Lower leg skin (tissue), 3 donors: ENCODE measurements around the gene MICALL2.

Experiments used
- CTCF ChIP-seq, 3 donors: fragments of 450-650 bp; IDR thresholded peaks; one replicate each; pipeline ENCODE4 v1.5.1; 2016; ENCODE audit warnings: antibody characterized with exemption in 3 of 3, mild to moderate bottlenecking in 3 of 3, moderate library complexity in 2 of 3
- POLR2A ChIP-seq, 2 donors: fragments of 450-650 bp; IDR thresholded peaks; one replicate each; pipeline ENCODE4 v1.6.1; 2016 to 2017; ENCODE audit warnings: antibody characterized with exemption in 2 of 2, mild to moderate bottlenecking in 1 of 2, moderate library complexity in 1 of 2

- TF ChIP-seq CTCF (IDR thresholded peaks at IDR 0.05) = no peak
- TF ChIP-seq POLR2A (IDR thresholded peaks at IDR 0.05) = no peak
Observed at GRCh38 chr7:1455241-1455939, 3.9 kb downstream of the MICALL2 start.
